GM19351 (cell line): ENCODE results near the gene SYCP3.
"Not testable (repeated sequence)": the region's sequence is repeated elsewhere in the genome, so short reads cannot be mapped to it uniquely, and the experiment has no call there.

ENCODE experiments used
- ATAC-seq: cut with Tn5 transposase; IDR thresholded peaks from one replicate; pipeline ENCODE4 v1.9.1; 2021; ENCODE audit warnings: mild to moderate bottlenecking, moderate library complexity; ENCODE audit not compliant: unreplicated experiment

The SYCP3 gene

DNA sequence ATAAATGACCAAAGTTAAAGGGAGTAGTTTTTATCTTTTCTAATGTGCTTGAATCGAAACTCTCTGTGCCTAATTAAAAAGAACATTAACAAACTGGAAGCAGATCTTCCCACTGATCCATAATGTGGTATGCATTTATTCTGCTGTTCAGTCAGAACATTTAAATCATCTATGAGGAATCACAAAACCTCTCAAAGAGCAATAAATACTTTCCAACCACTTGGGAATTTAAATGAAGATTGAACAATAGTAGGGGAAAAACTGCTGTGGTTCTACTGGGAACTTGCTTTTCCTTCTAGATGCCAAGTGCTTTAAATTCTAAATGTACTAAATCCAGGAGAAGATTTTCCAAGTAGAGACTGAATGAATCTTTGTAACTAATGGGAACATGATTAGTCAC, 54.2 kb downstream of the SYCP3 start:
- no peak for ATAC-seq

DNA sequence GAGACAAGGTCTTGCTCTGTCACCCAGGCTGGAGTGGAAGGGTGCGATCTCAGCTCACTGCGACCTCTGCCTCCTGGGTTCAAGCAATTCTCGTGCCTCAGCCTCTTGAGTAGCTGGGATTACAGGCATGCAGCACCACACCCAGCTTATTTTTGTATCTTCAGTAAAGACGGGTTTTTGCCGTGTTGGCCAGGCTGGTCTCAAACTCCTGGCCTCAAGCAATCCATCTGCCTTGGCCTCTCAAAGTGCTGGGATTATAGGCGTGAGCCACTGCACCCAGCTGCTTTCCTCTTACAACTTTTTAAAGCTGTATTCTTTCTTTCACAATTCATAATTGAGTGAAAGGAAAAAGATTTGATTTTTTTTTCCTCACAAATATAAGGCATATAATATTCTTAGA, 57.6 kb downstream of the SYCP3 start:
- not testable (repeated sequence) for ATAC-seq

DNA sequence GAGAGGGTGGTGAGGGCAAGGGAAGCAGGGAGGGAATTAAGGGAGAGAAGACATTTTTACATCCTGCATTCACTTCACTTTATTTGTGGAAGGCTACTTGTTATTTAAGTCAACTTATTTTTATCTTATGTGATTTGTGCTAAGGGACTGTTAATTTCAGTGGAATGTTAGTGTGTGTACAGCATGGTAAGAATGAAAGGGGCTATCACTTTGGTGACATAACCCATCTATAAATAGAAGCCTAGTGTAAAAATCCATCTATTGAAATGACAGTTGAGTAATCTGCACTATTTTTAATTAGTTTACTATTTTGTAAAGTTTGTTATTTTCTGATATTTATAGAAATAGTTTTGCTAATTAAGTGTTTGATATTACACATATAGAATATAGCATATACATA, 58.6 kb downstream of the SYCP3 start:
- ATAC-seq, result no peak

DNA sequence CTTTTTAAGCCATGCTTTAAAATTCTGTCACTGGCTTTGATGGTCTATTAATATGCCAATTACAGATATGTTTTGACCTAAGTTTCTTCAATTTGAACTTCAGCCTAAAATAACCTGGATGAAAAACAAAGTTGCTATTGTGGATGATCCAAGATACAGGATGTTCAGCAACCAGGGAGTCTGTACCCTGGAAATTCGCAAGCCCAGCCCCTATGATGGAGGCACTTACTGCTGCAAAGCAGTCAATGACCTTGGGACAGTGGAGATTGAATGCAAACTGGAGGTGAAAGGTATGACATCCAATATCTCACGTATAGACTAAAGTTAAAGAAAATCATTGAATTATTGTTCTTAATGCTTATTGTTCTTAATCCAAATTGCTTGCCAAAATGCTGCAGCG, 59.0 kb downstream of the SYCP3 start:
- ATAC-seq, result no peak
